Neural cell (in vitro differentiated cells): ENCODE data around the gene PLEKHA8. TPM values are rescaled to one million over a fixed set of nuclear protein-coding genes. Genes with fewer than 3 reads are reported as not detected.

ENCODE experiments used
- H2AFZ ChIP-seq: fragments of 200-600, 300-800 bp; sonication (generic), shearing (Covaris generic); 2 replicates; pipeline ENCODE4 v1.6.0; 2014; ENCODE audit warnings: low read depth, mild to moderate bottlenecking, antibody characterized with exemption, low read length, moderate library complexity
- H3F3A ChIP-seq: fragments of 200-600 bp; shearing (Covaris generic); 2 replicates; pipeline ENCODE4 v1.6.1; 2016; ENCODE audit warnings: mild to moderate bottlenecking, moderate library complexity, mixed read lengths, antibody characterized with exemption, low read length; ENCODE audit not compliant: insufficient read depth, poor library complexity, severe bottlenecking
- H3K27ac ChIP-seq: fragments of 200-600, 300-800 bp; sonication (generic), shearing (Covaris generic); 2 replicates; pipeline ENCODE4 v1.5.1; 2014; ENCODE audit warnings: mild to moderate bottlenecking, low read length, moderate library complexity
- H3K27me3 ChIP-seq: fragments of 300-800, 200-600 bp; sonication (generic), shearing (Covaris generic); 2 replicates; pipeline ENCODE4 v1.6.0; 2014; ENCODE audit warnings: mild to moderate bottlenecking, low read depth, low read length, moderate library complexity; ENCODE audit not compliant: insufficient read depth
- H3K36me3 ChIP-seq: fragments of 300-800, 200-600 bp; sonication (generic), shearing (Covaris generic); 2 replicates; pipeline ENCODE4 v1.5.1; 2014; ENCODE audit warnings: mild to moderate bottlenecking, antibody characterized with exemption, low read length, moderate library complexity; ENCODE audit not compliant: insufficient read depth
- H3K4me2 ChIP-seq: fragments of 300-800, 200-600 bp; sonication (generic), shearing (Covaris generic); 2 replicates; pipeline ENCODE4 v1.6.0; 2014; ENCODE audit warnings: mild to moderate bottlenecking, low read length
- H3K4me3 ChIP-seq: fragments of 300-800, 200-600 bp; sonication (generic), shearing (Covaris generic); 2 replicates; pipeline ENCODE4 v1.5.1; 2014; ENCODE audit warnings: mild to moderate bottlenecking, low read length, moderate library complexity
- H3K79me2 ChIP-seq: fragments of 200-600 bp; shearing (Covaris generic); replicated peaks from 2 replicates; pipeline ENCODE4 v1.6.0; 2014; ENCODE audit warnings: mild to moderate bottlenecking, low read length, moderate library complexity; ENCODE audit not compliant: insufficient read depth
- H3K9ac ChIP-seq: fragments of 300-800, 200-600 bp; sonication (generic), shearing (Covaris generic); 2 replicates; pipeline ENCODE4 v1.6.1; 2016; ENCODE audit warnings: mild to moderate bottlenecking, low read length, mixed read lengths
- H3K9me2 ChIP-seq: fragments of 200-600 bp; shearing (Covaris generic); 2 replicates; pipeline ENCODE4 v1.6.1; 2016; ENCODE audit warnings: mild to moderate bottlenecking, low read length, mixed read lengths; ENCODE audit not compliant: insufficient read depth
- H3K9me3 ChIP-seq: fragments of 200-600, 300-800 bp; sonication (generic), shearing (Covaris generic); 2 replicates; pipeline ENCODE4 v1.6.1; 2016; ENCODE audit warnings: mild to moderate bottlenecking, mixed run types, low read length, moderate library complexity, mixed read lengths
- H4K20me1 ChIP-seq: fragments of 200-600 bp; shearing (Covaris generic); 2 replicates; pipeline ENCODE4 v1.6.1; 2016; ENCODE audit warnings: mild to moderate bottlenecking, mixed run types; ENCODE audit not compliant: insufficient read depth
- EP300 ChIP-seq: fragments of 450-650 bp; conservative IDR thresholded peaks from 2 replicates; pipeline ENCODE4 v1.6.1; 2014; ENCODE audit warnings: antibody characterized with exemption, mild to moderate bottlenecking, moderate library complexity; ENCODE audit not compliant: poor library complexity, severe bottlenecking
- EZH2 ChIP-seq: fragments of 200-600, 300-800 bp; shearing (Covaris generic), sonication (generic); IDR thresholded peaks from 2 replicates; pipeline ENCODE4 v1.6.1; 2014; ENCODE audit warnings: antibody characterized with exemption, low read length, borderline replicate concordance, mild to moderate bottlenecking; ENCODE audit not compliant: insufficient read depth, poor library complexity, severe bottlenecking
- MXI1 ChIP-seq: fragments of 450-650 bp; conservative IDR thresholded peaks from 2 replicates; pipeline ENCODE4 v1.6.1; 2014; ENCODE audit warnings: antibody characterized with exemption, mild to moderate bottlenecking; ENCODE audit not compliant: poor library complexity, severe bottlenecking
- POLR2AphosphoS5 ChIP-seq: IDR thresholded peaks from 2 replicates; pipeline ENCODE4 v1.6.1; 2012
- RAD21 ChIP-seq: fragments of 450-650 bp; conservative IDR thresholded peaks from 2 replicates; pipeline ENCODE4 v1.6.1; 2014; ENCODE audit warnings: antibody characterized with exemption, mild to moderate bottlenecking, moderate library complexity
- SMC3 ChIP-seq: fragments of 450-650 bp; conservative IDR thresholded peaks from 2 replicates; pipeline ENCODE4 v1.6.1; 2014; ENCODE audit warnings: antibody characterized with exemption, mild to moderate bottlenecking, moderate library complexity; ENCODE audit not compliant: poor library complexity
- TAF1 ChIP-seq: IDR thresholded peaks from 2 replicates; pipeline ENCODE4 v1.6.1; 2012; ENCODE audit warnings: low read depth
- polyA plus RNA-seq: library from polyadenylated mRNA; depleted of rRNA; stranded (reverse); fragments of >200 nt; gene quantifications from 2 replicates; pipeline ENCODE4 v1.2.3, GENCODE V29; 2014
- TF ChIP-seq, protein P1 (sequence below): fragments of 450-650 bp; IDR thresholded peaks from 2 replicates; pipeline ENCODE4 v1.5.1; 2014; ENCODE audit warnings: antibody characterized with exemption, mild to moderate bottlenecking, moderate library complexity; ENCODE audit not compliant: poor library complexity, severe bottlenecking
- TF ChIP-seq, protein P2 (sequence below): IDR thresholded peaks from 2 replicates; pipeline ENCODE4 v1.6.1; 2012; ENCODE audit warnings: borderline replicate concordance

PLEKHA8 gene
- polyA plus RNA-seq, 1 donor from 2014 or later: 43.1 TPM

DNA sequence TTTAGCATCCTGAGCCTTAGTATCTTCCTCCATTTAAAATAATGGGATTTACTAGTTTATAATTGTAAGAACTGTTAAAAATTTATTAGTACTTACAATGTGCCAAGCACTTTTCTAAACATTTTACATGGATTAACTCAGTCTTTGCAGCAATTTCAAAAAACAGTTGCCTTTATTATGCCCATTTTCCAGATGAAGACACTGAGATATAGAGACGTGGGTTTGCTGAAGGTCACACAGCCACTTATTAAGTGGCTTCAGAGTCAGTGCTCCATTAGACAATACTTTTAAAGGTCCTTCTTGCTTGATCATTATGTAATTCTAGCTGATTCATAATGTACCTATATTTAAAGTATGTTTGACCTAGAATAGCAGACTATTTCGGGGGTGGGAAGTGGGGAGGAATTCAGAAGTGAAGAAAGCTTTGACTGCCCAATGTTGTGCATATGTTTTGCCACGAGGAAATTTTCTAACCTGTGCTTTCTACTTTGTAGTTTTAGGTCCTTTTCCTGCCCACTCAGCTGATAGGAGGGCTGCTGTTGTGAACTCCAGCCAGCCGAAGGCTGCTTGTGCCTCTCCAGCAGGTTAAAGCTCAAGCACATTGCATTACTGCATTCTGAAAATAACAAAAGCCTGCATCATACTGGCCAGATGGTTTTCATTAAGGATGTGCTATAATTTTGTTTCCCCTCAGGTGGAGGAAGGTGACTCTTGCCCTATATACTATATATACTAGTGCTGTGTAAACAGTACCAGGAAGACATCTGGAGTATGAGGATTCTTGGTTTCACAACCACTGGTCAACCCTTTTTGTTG lies 4.3 kb downstream of the PLEKHA8 start:
- no peak overlapping the region for H2AFZ ChIP-seq

DNA sequence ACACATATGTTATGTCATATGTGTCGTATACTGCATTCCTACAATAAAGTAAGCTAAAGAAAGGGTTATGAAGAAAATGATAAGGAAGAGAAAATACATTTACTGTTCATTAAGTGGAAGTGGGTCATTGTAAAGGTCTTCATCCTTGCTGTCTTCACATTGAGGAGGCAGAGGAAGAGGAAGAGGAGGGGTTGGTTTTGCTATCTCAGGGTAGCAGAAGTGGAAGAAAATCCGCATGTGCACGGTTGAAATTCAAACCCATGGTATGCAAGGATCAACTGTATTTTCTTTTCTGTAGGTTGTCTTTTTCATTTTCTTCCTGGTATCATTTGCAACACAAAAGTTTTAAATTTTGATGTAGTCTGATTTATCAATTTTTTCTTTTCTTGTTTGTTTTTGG lies 6.3 kb downstream of the PLEKHA8 start:
- Histone ChIP-seq H3K9me3 (no peaks in the 10 kb centered on the region), H3K79me2 (peaks cover 91% of the 10 kb centered on the region), H3K9me2 (no peaks in the 10 kb centered on the region), H3K4me2 (no peak overlapping the region), H3K4me3 (no peak overlapping the region), H3K27ac (no peak overlapping the region), H2AFZ (no peak overlapping the region), H3K27me3 (no peaks in the 10 kb centered on the region), H3K36me3 (peaks cover 8% of the 10 kb centered on the region), H4K20me1 (peaks cover 3% of the 10 kb centered on the region), H3K9ac (no peak overlapping the region), H3F3A (peaks cover 4% of the 10 kb centered on the region)
- TF ChIP-seq TAF1 (no peak), EP300 (no peak), RAD21 (no peak), SMC3 (no peak), MXI1 (no peak), POLR2AphosphoS5 (no peak), EZH2 (no peak)
- TF ChIP-seq, protein P1, sequence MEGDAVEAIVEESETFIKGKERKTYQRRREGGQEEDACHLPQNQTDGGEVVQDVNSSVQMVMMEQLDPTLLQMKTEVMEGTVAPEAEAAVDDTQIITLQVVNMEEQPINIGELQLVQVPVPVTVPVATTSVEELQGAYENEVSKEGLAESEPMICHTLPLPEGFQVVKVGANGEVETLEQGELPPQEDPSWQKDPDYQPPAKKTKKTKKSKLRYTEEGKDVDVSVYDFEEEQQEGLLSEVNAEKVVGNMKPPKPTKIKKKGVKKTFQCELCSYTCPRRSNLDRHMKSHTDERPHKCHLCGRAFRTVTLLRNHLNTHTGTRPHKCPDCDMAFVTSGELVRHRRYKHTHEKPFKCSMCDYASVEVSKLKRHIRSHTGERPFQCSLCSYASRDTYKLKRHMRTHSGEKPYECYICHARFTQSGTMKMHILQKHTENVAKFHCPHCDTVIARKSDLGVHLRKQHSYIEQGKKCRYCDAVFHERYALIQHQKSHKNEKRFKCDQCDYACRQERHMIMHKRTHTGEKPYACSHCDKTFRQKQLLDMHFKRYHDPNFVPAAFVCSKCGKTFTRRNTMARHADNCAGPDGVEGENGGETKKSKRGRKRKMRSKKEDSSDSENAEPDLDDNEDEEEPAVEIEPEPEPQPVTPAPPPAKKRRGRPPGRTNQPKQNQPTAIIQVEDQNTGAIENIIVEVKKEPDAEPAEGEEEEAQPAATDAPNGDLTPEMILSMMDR: no peak
- TF ChIP-seq, protein P2, sequence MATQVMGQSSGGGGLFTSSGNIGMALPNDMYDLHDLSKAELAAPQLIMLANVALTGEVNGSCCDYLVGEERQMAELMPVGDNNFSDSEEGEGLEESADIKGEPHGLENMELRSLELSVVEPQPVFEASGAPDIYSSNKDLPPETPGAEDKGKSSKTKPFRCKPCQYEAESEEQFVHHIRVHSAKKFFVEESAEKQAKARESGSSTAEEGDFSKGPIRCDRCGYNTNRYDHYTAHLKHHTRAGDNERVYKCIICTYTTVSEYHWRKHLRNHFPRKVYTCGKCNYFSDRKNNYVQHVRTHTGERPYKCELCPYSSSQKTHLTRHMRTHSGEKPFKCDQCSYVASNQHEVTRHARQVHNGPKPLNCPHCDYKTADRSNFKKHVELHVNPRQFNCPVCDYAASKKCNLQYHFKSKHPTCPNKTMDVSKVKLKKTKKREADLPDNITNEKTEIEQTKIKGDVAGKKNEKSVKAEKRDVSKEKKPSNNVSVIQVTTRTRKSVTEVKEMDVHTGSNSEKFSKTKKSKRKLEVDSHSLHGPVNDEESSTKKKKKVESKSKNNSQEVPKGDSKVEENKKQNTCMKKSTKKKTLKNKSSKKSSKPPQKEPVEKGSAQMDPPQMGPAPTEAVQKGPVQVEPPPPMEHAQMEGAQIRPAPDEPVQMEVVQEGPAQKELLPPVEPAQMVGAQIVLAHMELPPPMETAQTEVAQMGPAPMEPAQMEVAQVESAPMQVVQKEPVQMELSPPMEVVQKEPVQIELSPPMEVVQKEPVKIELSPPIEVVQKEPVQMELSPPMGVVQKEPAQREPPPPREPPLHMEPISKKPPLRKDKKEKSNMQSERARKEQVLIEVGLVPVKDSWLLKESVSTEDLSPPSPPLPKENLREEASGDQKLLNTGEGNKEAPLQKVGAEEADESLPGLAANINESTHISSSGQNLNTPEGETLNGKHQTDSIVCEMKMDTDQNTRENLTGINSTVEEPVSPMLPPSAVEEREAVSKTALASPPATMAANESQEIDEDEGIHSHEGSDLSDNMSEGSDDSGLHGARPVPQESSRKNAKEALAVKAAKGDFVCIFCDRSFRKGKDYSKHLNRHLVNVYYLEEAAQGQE: no peak

More for the DNA sequence above, 4.3 kb downstream of the PLEKHA8 start:
- peaks cover 3% of the 10 kb centered on the region for H4K20me1 ChIP-seq
- no peaks in the 10 kb centered on the region for H3K9me2 ChIP-seq
- peaks cover 86% of the 10 kb centered on the region for H3K79me2 ChIP-seq
- no peak overlapping the region for H3K27ac ChIP-seq
- H3F3A ChIP-seq: peaks cover 10% of the 10 kb centered on the region
- peak overlapping the region; percentile 89 for H3K4me3 ChIP-seq
- TF ChIP-seq RAD21: no peak
- no peak for TF ChIP-seq TAF1
- TF ChIP-seq EP300: no peak
- H3K9me3 ChIP-seq: no peaks in the 10 kb centered on the region
- peaks cover 8% of the 10 kb centered on the region for H3K36me3 ChIP-seq
- H3K27me3 ChIP-seq: no peaks in the 10 kb centered on the region
- H3K9ac ChIP-seq: no peak overlapping the region
- peak overlapping the region; percentile 51 for H3K4me2 ChIP-seq
